Measurements from ENCODE around the gene TBC1D14. TPM values are rescaled to one million over a fixed set of nuclear protein-coding genes. Genes with fewer than 3 reads are reported as not detected.

Gene TBC1D14
- total and polyA plus RNA-seq, 9 of the 15 experiments (the other 6 are each of a cell fraction or from before 2014, with no cell fraction given): 2.1 to 59.6 (median 44.8) TPM

DNA sequence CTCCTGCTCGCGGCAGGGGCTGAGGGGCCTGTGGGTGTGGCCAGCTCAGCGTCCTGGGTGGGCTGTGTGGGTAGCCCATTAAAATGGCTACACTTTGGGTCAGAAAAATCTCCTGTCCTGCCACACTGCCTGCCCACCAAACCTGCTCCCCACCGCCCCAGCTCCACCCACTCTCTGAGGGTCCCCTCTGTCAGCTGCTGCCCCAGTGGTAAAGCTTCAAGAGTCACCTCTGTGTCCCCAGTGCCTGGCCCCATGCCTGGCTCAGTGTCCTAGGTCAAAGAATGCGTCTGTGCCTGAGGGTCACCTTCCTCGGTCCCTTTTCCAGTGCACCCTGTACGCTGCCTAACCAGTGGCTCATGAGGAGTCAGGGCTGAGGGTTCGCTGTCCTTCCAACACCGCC is 108.7 kb downstream of the TBC1D14 start:
- DNase-seq (ENCODE audit: extremely low read depth in 1 of 4, low spot score in 3 of 4) (no peak), FAIRE-seq (no peak), ATAC-seq (no peak)
- no peak overlapping the region for H3K27ac ChIP-seq (ENCODE audit: extremely low read depth, low read depth, low read length)
- H3K79me2 ChIP-seq (ENCODE audit: control insufficient read depth, insufficient read depth, low read length): 0 out of 3 replicates have a peak, but pooled peaks cover 3% of the 10 kb centered on the region
- H3K4me3 ChIP-seq: no peak overlapping the region
- peaks cover 95% of the 10 kb centered on the region for H3K36me3 ChIP-seq (ENCODE audit: control insufficient read depth, insufficient read depth, low read length)
- no peaks in the 10 kb centered on the region for H3K9me3 ChIP-seq (replicated peaks; ENCODE audit: control insufficient read depth, insufficient read depth, low read depth, low read length)
- 0 out of 2 replicates have a peak, but pooled peaks cover 3% of the 10 kb centered on the region for H4K20me1 ChIP-seq (replicated peaks; ENCODE audit: control insufficient read depth, insufficient read depth, low read length)
- H3K27me3 ChIP-seq (ENCODE audit: control insufficient read depth in 2 of 2, insufficient read depth in 2 of 2, low read length in 2 of 2): no peaks in the 10 kb centered on the region
- intact Hi-C loops (cut with micrococcal nuclease) (no loop called here), in situ Hi-C loops (cut with MboI) (no loop called here)
- H3K9me1 ChIP-seq (ENCODE audit: control insufficient read depth, insufficient read depth, low read length): peaks cover 11% of the 10 kb centered on the region
- peak overlapping the region in 1 of 2 experiments; percentile 61; a peak in 2 of 4 replicates for H3K9ac ChIP-seq (ENCODE audit: insufficient read depth in 1 of 2, low read depth in 2 of 2, low read length in 2 of 2)
- TF ChIP-seq PCBP1 (IDR thresholded peaks at IDR 0.05; ENCODE audit: low read depth, low read length, poor library complexity, severe bottlenecking): no peak
- no peak for TF ChIP-seq ZC3H11A (IDR thresholded peaks at IDR 0.05; ENCODE audit: low read depth, low read length)
- TF ChIP-seq ZNF146 (CRISPR knock-in tag; IDR thresholded peaks at IDR 0.05; ENCODE audit: unreplicated experiment): no peak
- TF ChIP-seq RBM22 (IDR thresholded peaks at IDR 0.05; ENCODE audit: low read depth, low read length, poor library complexity, severe bottlenecking): peak; percentile 53
- TF ChIP-seq, protein P1, sequence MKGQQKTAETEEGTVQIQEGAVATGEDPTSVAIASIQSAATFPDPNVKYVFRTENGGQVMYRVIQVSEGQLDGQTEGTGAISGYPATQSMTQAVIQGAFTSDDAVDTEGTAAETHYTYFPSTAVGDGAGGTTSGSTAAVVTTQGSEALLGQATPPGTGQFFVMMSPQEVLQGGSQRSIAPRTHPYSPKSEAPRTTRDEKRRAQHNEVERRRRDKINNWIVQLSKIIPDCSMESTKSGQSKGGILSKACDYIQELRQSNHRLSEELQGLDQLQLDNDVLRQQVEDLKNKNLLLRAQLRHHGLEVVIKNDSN (CRISPR knock-in tag; IDR thresholded peaks at IDR 0.05): no peak
- no peak overlapping the region for H3K4me2 ChIP-seq (ENCODE audit: insufficient read depth, low read length)
- WGBS (ENCODE audit: insufficient coverage, low coverage, missing lambda C conversion rate): 89% methylated on average over 8 of the region's 9 CpGs
- peaks cover 13 to 29% of the 10 kb centered on the region in 2 experiments; a peak in 4 of 5 replicates for H3K4me1 ChIP-seq (replicated peaks in 1 of 2; ENCODE audit: control insufficient read depth in 2 of 2, insufficient read depth in 2 of 2, low read length in 2 of 2)
- CTCF ChIA-PET (ENCODE audit: low intra/inter-chr PET ratio): no interaction called here
- no TSS peak for BruUV-seq (replicated peaks)
- POLR2A ChIA-PET: interaction anchor here (0.6 to 1.5 kb wide), 4 partner anchors 12 to 483 kb away, joined by 3 to 4 read pairs (median 4); no protein-coding TSS in a partner anchor
- H2AFZ ChIP-seq (ENCODE audit: low read depth, low read length): no peak overlapping the region

All from K562 (cell line).